GM19468 (cell line): ENCODE measurements around the gene TEP1.
"Not testable (repeated sequence)": the region's sequence is repeated elsewhere in the genome, so short reads cannot be mapped to it uniquely, and the experiment has no call there.

Source experiments
- ATAC-seq: cut with Tn5 transposase; IDR thresholded peaks from one replicate; pipeline ENCODE4 v1.9.1; 2021; ENCODE audit warnings: mild to moderate bottlenecking, moderate library complexity, moderate number of reproducible peaks; ENCODE audit not compliant: unreplicated experiment; ENCODE audit errors: extremely low read depth

The TEP1 gene

GRCh38 chr14:20346713-20347112 lies 66.6 kb downstream of the TEP1 start:
- ATAC-seq = no peak

- ATAC-seq = no peak
Measured at GRCh38 chr14:20345366-20345765, 67.9 kb downstream of the TEP1 start.

GRCh38 chr14:20343862-20344220 lies 69.5 kb downstream of the TEP1 start:
- no peak for ATAC-seq

- peak; percentile 82 for ATAC-seq
Measured at GRCh38 chr14:20343092-20343861, 70.0 kb downstream of the TEP1 start, which contains the start of gene PARP2. PARP2 (plus strand) TSS chr14:20343635; CDS start chr14:20343642, 7 bp downstream.

GRCh38 chr14:20341646-20342045 lies 71.7 kb downstream of the TEP1 start:
- no peak for ATAC-seq

GRCh38 chr14:20341032-20341431 lies 72.3 kb downstream of the TEP1 start:
- not testable (repeated sequence) for ATAC-seq

- no peak for ATAC-seq
Measured at GRCh38 chr14:20334017-20334416, 79.3 kb downstream of the TEP1 start.

- no peak for ATAC-seq
Measured at GRCh38 chr14:20333494-20333841, 79.8 kb downstream of the TEP1 start.

GRCh38 chr14:20332788-20333493 lies 80.4 kb downstream of the TEP1 start, which contains the start of gene CCNB1IP1:
CCNB1IP1 (minus strand) TSS chr14:20333279; CDS start chr14:20316523, 16,756 bp downstream.
- peak; percentile 86 for ATAC-seq

- no peak for ATAC-seq
Measured at GRCh38 chr14:20332431-20332787, 80.9 kb downstream of the TEP1 start.

GRCh38 chr14:20331053-20331613 lies 82.2 kb downstream of the TEP1 start:
- no peak for ATAC-seq

- ATAC-seq = no peak
Measured at GRCh38 chr14:20329355-20329754, 83.9 kb downstream of the TEP1 start.

- ATAC-seq = no peak
Measured at GRCh38 chr14:20328705-20329104, 84.6 kb downstream of the TEP1 start.

- ATAC-seq = no peak
Measured at GRCh38 chr14:20327005-20327869, 86.1 kb downstream of the TEP1 start.

GRCh38 chr14:20317720-20318119 lies 95.6 kb downstream of the TEP1 start:
- no peak for ATAC-seq
